GM12873 (cell line): Measurements from ENCODE around the gene ILF2.

Source experiments
- CTCF ChIP-seq: IDR thresholded peaks from 2 replicates; pipeline ENCODE4 v1.5.1; 2012; ENCODE audit warnings: low read depth, mild to moderate bottlenecking, moderate library complexity, low read length, control low read depth; ENCODE audit not compliant: insufficient read depth; ENCODE audit errors: missing control alignments

ILF2 gene

DNA sequence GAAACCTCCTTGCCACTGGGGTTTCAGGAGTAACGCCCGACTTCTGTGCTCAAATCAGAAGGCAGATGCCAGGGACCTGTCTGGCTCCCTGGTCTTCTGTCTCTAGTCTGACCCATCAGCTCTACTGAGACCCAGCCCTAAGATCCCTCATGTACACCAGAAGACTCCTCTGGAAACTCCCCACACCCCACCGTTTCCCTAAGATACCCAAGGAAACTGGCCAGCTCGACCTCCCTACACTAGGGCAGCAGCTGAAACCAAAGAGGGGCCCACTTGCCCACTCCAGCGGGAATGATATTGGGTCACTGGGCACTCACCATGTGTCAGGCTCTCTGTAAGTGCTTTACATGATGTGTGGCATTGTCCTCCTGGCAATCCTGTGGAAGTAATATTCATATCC, 57.4 kb downstream of the ILF2 start:
- TF ChIP-seq CTCF, result no peak

- TF ChIP-seq CTCF, result no peak
Observed at GRCh38 chr1:153612755-153613331, 58.0 kb downstream of the ILF2 start, which contains the start of gene S100A16. TSS of gene S100A16 (minus strand) at chr1:153613137. CDS start at chr1:153608151, 4,986 bp downstream.

DNA sequence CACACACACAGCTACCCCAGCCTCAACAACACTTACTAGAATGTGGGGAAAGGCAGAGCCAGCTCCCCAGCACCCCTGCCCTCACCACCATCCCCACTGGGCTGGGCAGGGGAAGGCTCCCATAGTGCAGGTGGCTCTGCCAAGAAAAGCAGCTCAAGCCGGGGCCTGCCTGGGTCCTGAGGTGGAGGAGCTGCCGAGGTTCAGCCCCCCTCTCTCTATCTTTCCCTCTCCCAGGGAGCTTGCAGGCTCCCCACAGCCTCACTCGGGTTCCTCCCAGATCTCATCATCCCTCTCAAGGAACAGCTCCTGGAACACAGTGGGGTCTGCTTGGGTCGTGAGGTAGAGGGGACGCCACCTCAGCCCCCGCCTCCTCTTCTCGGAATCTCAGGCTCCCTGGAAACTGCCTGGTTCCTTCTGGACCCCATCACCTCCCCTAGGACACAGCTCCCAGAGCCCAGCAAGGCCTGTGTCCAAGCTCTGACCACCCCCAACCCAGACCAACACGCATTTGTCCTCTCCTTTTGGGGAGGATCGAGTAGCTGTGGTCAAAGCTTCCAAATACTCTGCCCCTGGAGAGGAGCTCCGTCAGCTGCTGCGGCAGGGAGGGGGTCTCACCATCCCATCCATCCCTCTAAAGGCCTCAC, 58.6 kb downstream of the ILF2 start:
- TF ChIP-seq CTCF, result no peak
